ENCODE measurements around the gene CDKAL1.

- no peak for TF ChIP-seq ZNF274 (IDR thresholded peaks at IDR 0.05; ENCODE audit: low read depth, low read length)
- TF ChIP-seq SUZ12 (IDR thresholded peaks at IDR 0.05; ENCODE audit: extremely low read depth, insufficient read depth, insufficient read length) = no peak
Measured at GRCh38 chr6:21033575-21034026, 499.3 kb downstream of the CDKAL1 start.
